A673 (cell line): ENCODE measurements around the gene GZF1. TPM values are rescaled to one million over a fixed set of nuclear protein-coding genes. Genes with fewer than 3 reads are reported as not detected.
A peak's percentile ranks its signal among the peaks of the same experiment; 100 is the strongest.

Source experiments
- BruUV-seq: library from RNA; stranded (reverse); fragments of 400-500 nt; replicated peaks from 2 replicates; lab custom pipeline; 2021; lab: Mats Ljungman, UMichigan
- CTCF ChIA-PET: fragments of 300-600 bp; sonication (Branson Sonifier 250); formaldehyde crosslinking; loops from one replicate; lab custom pipeline; 2022; ENCODE audit warnings: antibody characterized with exemption; lab: Charles Lee
- POLR2A ChIA-PET: fragments of 300-600 bp; sonication (Branson Sonifier 250); formaldehyde crosslinking; loops from one replicate; lab custom pipeline; 2022; ENCODE audit warnings: antibody characterized with exemption; ENCODE audit not compliant: low non-redundant PET; lab: Charles Lee
- DNase-seq: peaks from one replicate; pipeline ENCODE4 v3.0.0-alpha.2; 2015; ENCODE audit warnings: low spot score
- H3K27ac ChIP-seq: fragments of 200-600 bp; sonication (generic); 2 replicates; pipeline ENCODE4 v1.5.1; 2016; ENCODE audit warnings: mixed run types, low read depth, mild to moderate bottlenecking, mixed read lengths, antibody characterized with exemption, low read length; ENCODE audit not compliant: poor library complexity, severe bottlenecking
- H3K27me3 ChIP-seq: fragments of 200-600 bp; sonication (generic); replicated peaks from 2 replicates; pipeline ENCODE4 v1.6.1; 2017; ENCODE audit warnings: mixed run types, low read depth, mild to moderate bottlenecking, mixed read lengths, antibody characterized with exemption, low read length; ENCODE audit not compliant: insufficient read depth, poor library complexity
- H3K36me3 ChIP-seq: fragments of 200-600 bp; sonication (generic); 2 replicates; pipeline ENCODE4 v1.6.1; 2016; ENCODE audit warnings: mixed run types, mild to moderate bottlenecking, mixed read lengths, antibody characterized with exemption, low read length; ENCODE audit not compliant: insufficient read depth, poor library complexity, severe bottlenecking
- H3K4me1 ChIP-seq: fragments of 200-600 bp; sonication (generic); 2 replicates; pipeline ENCODE4 v1.6.1; 2017; ENCODE audit warnings: mixed run types, mild to moderate bottlenecking, mixed read lengths, antibody characterized with exemption, low read length; ENCODE audit not compliant: insufficient read depth, poor library complexity, severe bottlenecking
- H3K4me3 ChIP-seq: fragments of 200-600 bp; sonication (generic); 2 replicates; pipeline ENCODE4 v1.5.1; 2016; ENCODE audit warnings: low read depth, mixed run types, mild to moderate bottlenecking, mixed read lengths, low read length; ENCODE audit not compliant: poor library complexity, severe bottlenecking
- H3K9me3 ChIP-seq: fragments of 200-600 bp; sonication (generic); 2 replicates; pipeline ENCODE4 v1.6.1; 2016; ENCODE audit warnings: mixed run types, low read depth, mild to moderate bottlenecking, mixed read lengths, antibody characterized with exemption, low read length; ENCODE audit not compliant: poor library complexity, severe bottlenecking
- EZH2 ChIP-seq: fragments of 200-600 bp; sonication (generic); IDR thresholded peaks from 2 replicates; pipeline ENCODE4 v1.6.1; 2017; ENCODE audit warnings: borderline replicate concordance, low read depth, mild to moderate bottlenecking, mixed read lengths, antibody characterized with exemption, low read length; ENCODE audit not compliant: poor library complexity, severe bottlenecking
- intact Hi-C: fragments of 100-400 bp; cut with micrococcal nuclease; formaldehyde crosslinking; loops from one replicate; pipeline ENCODE4 v1.10.0; 2022; ENCODE audit not compliant: unreplicated experiment
- total RNA-seq: library from RNA; stranded (reverse); gene quantifications from 2 replicates; pipeline ENCODE4 v1.2.3, GENCODE V29; 2021
- TF ChIP-seq, protein P1 (sequence below): fragments of 300-800, 200-600 bp; sonication (generic); conservative IDR thresholded peaks from 2 replicates; pipeline ENCODE4 v1.5.1; 2017; ENCODE audit warnings: low read depth, mild to moderate bottlenecking, antibody characterized with exemption, low read length, moderate library complexity, mixed read lengths

GZF1 gene
- total RNA-seq, 1 experiment from 2014 or later = 13.7 TPM

DNA sequence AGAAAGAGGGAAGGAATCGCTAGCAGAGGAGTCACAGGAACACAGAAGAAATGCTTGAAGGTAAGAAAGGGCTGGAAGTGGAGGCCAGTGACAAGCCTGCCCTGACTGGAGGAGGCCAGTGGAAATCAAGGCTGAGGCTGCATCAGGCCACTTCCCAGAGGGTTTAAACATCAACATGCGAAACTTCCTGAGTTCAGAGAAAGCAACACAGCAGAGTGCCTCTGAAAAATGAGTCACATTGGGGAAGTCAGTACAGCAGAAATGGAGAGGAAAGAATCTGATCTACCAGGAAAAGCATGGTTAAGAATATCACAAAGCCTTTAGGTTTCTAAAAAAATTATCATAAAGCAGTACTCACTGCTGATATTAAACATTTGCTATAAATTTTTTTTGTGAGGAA lies 36.0 kb downstream of the GZF1 start:
- Histone ChIP-seq H3K4me1 (no peaks in the 10 kb centered on the region), H3K4me3 (no peak overlapping the region), H3K27ac (no peak overlapping the region), H3K36me3 (peaks cover 18% of the 10 kb centered on the region), H3K27me3 (no peaks in the 10 kb centered on the region), H3K9me3 (no peaks in the 10 kb centered on the region)
- no peak for TF ChIP-seq EZH2
- TF ChIP-seq, protein P1, sequence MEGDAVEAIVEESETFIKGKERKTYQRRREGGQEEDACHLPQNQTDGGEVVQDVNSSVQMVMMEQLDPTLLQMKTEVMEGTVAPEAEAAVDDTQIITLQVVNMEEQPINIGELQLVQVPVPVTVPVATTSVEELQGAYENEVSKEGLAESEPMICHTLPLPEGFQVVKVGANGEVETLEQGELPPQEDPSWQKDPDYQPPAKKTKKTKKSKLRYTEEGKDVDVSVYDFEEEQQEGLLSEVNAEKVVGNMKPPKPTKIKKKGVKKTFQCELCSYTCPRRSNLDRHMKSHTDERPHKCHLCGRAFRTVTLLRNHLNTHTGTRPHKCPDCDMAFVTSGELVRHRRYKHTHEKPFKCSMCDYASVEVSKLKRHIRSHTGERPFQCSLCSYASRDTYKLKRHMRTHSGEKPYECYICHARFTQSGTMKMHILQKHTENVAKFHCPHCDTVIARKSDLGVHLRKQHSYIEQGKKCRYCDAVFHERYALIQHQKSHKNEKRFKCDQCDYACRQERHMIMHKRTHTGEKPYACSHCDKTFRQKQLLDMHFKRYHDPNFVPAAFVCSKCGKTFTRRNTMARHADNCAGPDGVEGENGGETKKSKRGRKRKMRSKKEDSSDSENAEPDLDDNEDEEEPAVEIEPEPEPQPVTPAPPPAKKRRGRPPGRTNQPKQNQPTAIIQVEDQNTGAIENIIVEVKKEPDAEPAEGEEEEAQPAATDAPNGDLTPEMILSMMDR = no peak
- DNase-seq = no peak
- BruUV-seq = no TSS peak
- CTCF ChIA-PET = no interaction called here
- intact Hi-C loops = no loop called here
- POLR2A ChIA-PET = no interaction called here

DNA sequence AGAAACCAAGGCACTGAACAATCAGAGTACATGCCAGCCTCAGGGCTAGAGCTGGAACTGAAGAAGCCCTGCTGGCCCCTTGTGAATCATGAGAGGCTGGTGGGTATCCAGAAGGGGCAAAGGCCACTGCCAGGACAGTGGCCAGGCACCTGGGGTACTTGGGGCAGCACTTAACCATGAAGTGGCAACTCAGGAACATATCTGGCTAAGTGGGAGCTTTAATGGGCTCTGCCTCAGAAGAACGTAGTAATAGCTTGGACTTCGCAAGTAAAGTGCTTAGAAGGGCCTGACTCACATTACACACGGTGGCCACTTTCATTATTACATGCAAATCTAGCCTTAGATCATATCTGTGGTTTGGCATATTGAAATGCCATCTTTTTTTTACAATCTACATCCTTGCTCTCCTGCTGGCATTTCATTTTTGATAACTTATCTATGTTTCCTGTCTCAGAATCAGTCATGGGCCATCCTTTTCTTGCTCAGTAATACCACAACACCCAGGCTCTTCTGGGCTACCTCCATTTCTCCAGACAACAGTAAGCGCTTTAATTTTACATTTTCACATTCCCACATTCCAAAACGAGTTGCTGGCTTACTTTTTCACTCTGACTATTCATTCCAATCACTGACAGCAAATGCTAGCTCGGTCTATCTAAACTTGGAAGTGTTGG lies 37.7 kb downstream of the GZF1 start:
- no peaks in the 10 kb centered on the region for H3K4me1 ChIP-seq
- no peak overlapping the region for H3K4me3 ChIP-seq
- H3K27ac ChIP-seq = no peak overlapping the region
- ChIA-PET POLR2A (no interaction called here), CTCF (no interaction called here)
- no TSS peak for BruUV-seq
- H3K9me3 ChIP-seq = no peaks in the 10 kb centered on the region
- H3K27me3 ChIP-seq = no peaks in the 10 kb centered on the region
- intact Hi-C loops = no loop called here
- no peak for TF ChIP-seq EZH2
- TF ChIP-seq, protein P1 = no peak
- peak; percentile 4 for DNase-seq
- peaks cover 5% of the 10 kb centered on the region for H3K36me3 ChIP-seq

DNA sequence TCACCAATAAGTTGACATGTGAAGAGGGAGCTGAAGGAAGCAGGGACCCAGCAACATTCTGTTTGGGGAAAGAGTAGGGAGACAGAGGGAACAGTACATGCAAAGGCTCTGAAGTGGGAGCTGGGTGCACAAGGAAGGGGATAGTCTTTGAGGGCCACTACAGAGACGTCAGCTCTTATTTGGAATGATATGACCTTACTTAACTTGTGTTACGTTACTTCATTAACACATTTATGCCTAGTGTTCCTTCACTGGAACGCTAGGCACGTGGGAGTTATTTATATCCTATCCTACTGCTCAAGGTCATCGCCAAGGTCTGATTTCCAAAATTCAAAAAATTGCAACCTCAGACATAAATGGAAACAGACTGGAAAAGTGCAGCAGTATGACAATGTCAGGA lies 39.1 kb downstream of the GZF1 start:
- intact Hi-C loops = no loop called here
- CTCF ChIA-PET = no interaction called here

More for the DNA sequence above, 39.1 kb downstream of the GZF1 start:
- Histone ChIP-seq H3K4me3 (no peak overlapping the region), H3K36me3 (no peaks in the 10 kb centered on the region), H3K27ac (no peak overlapping the region), H3K9me3 (no peaks in the 10 kb centered on the region), H3K27me3 (no peaks in the 10 kb centered on the region), H3K4me1 (no peaks in the 10 kb centered on the region)
- no peak for DNase-seq
- POLR2A ChIA-PET = no interaction called here
- no peak for TF ChIP-seq EZH2
- TF ChIP-seq, protein P1 = no peak
- BruUV-seq = no TSS peak
